Neuronal stem cell (in vitro differentiated cells): ENCODE measurements around the gene HJV.
"Not testable (repeated sequence)": the region's sequence is repeated elsewhere in the genome, so short reads cannot be mapped to it uniquely, and the experiment has no call there.

Source experiments
- DNase-seq: peaks from one replicate; pipeline ENCODE4 v3.0.0-alpha.2; 2013; ENCODE audit warnings: low spot score
- H2AFZ ChIP-seq: one replicate; pipeline ENCODE4 v1.6.1; 2013; ENCODE audit warnings: mild to moderate bottlenecking, low read length, inconsistent platforms
- H2AK5ac ChIP-seq: 2 replicates; pipeline ENCODE4 v1.6.1; 2013; ENCODE audit warnings: low read depth, mild to moderate bottlenecking, inconsistent platforms, low read length, moderate library complexity, mixed read lengths
- H2BK120ac ChIP-seq: 2 replicates; pipeline ENCODE4 v1.6.1; 2013; ENCODE audit warnings: low read depth, mild to moderate bottlenecking, inconsistent platforms, low read length, moderate library complexity, mixed read lengths
- H2BK12ac ChIP-seq: one replicate; pipeline ENCODE4 v1.6.1; 2013; ENCODE audit warnings: low read length, inconsistent platforms
- H2BK15ac ChIP-seq: 2 replicates; pipeline ENCODE4 v1.6.1; 2013; ENCODE audit warnings: mild to moderate bottlenecking, low read length, inconsistent platforms, mixed read lengths
- H2BK5ac ChIP-seq: one replicate; pipeline ENCODE4 v1.6.1; 2013; ENCODE audit warnings: inconsistent platforms, mild to moderate bottlenecking, low read length, moderate library complexity
- H3K14ac ChIP-seq: one replicate; pipeline ENCODE4 v1.6.1; 2013; ENCODE audit warnings: low read length, inconsistent platforms
- H3K18ac ChIP-seq: 2 replicates; pipeline ENCODE4 v1.6.1; 2013; ENCODE audit warnings: low read length, inconsistent platforms
- H3K23ac ChIP-seq: 2 replicates; pipeline ENCODE4 v1.6.1; 2013; ENCODE audit warnings: low read depth, mild to moderate bottlenecking, mixed read lengths, low read length, inconsistent platforms; ENCODE audit not compliant: poor library complexity
- H3K27ac ChIP-seq: replicated peaks from 3 replicates; pipeline ENCODE4 v1.5.1; 2013; ENCODE audit warnings: low read length, inconsistent platforms
- H3K27me3 ChIP-seq, 3 experiments: 2 replicates each; pipeline ENCODE4 v1.6.1; 2013; ENCODE audit warnings: low read length in 3 of 3, mild to moderate bottlenecking in 2 of 3, inconsistent platforms in 1 of 3, low read depth in 1 of 3, mixed read lengths in 1 of 3, moderate library complexity in 1 of 3; ENCODE audit not compliant: control insufficient read depth in 3 of 3, insufficient read depth in 3 of 3
- H3K36me3 ChIP-seq, 2 donors: replicated peaks in 1 of 2; 2 replicates each; pipeline ENCODE4 v1.6.1; 2013; ENCODE audit warnings: low read length in 2 of 2; ENCODE audit not compliant: control insufficient read depth in 2 of 2, insufficient read depth in 2 of 2
- H3K4ac ChIP-seq: 2 replicates; pipeline ENCODE4 v1.6.1; 2013; ENCODE audit warnings: inconsistent platforms, mild to moderate bottlenecking, low read length, moderate library complexity
- H3K4me1 ChIP-seq, 2 donors: 1 replicate in 1 of 2; 2 replicates in 1 of 2; pipeline ENCODE4 v1.6.1; 2013; ENCODE audit warnings: low read length in 2 of 2, low read depth in 1 of 2; ENCODE audit not compliant: control insufficient read depth in 2 of 2, insufficient read depth in 1 of 2
- H3K4me2 ChIP-seq: one replicate; pipeline ENCODE4 v1.6.1; 2013; ENCODE audit warnings: mild to moderate bottlenecking, low read length, inconsistent platforms; ENCODE audit not compliant: insufficient read depth, poor library complexity, severe bottlenecking
- H3K4me3 ChIP-seq, 2 donors: 2 replicates each; pipeline ENCODE4 v1.5.1; 2013; ENCODE audit warnings: low read length in 2 of 2, mild to moderate bottlenecking in 2 of 2, inconsistent platforms in 1 of 2, moderate library complexity in 1 of 2
- H3K79me1 ChIP-seq: one replicate; pipeline ENCODE4 v1.6.1; 2013; ENCODE audit warnings: low read depth, mild to moderate bottlenecking, inconsistent platforms, low read length, moderate library complexity
- H3K9ac ChIP-seq: one replicate; pipeline ENCODE4 v1.6.1; 2013; ENCODE audit warnings: mild to moderate bottlenecking, low read depth, low read length, inconsistent platforms; ENCODE audit not compliant: poor library complexity
- H3K9me3 ChIP-seq, 2 donors: replicated peaks in 1 of 2; 2 replicates each; pipeline versions ENCODE3 to v1.6.1; 2013; ENCODE audit warnings: low read length in 2 of 2, mild to moderate bottlenecking in 2 of 2, inconsistent platforms in 1 of 2, low read depth in 1 of 2, mixed read lengths in 1 of 2, moderate library complexity in 1 of 2; ENCODE audit not compliant: control insufficient read depth in 2 of 2, insufficient read depth in 1 of 2
- H4K8ac ChIP-seq: one replicate; pipeline ENCODE4 v1.6.1; 2013; ENCODE audit warnings: low read depth, mild to moderate bottlenecking, inconsistent platforms, low read length, moderate library complexity
- H4K91ac ChIP-seq: one replicate; pipeline ENCODE4 v1.6.1; 2013; ENCODE audit warnings: low read length, low read depth, mild to moderate bottlenecking, inconsistent platforms; ENCODE audit not compliant: poor library complexity
- WGBS, 2 donors: extraction: QIAGEN DNeasy Blood & Tissue Kit; methylation state at CpG; one replicate each; pipeline ENCODE4 v1.1.7; 2013; ENCODE audit warnings: missing lambda C conversion rate in 2 of 2, mixed read lengths in 1 of 2; ENCODE audit not compliant: insufficient read length in 2 of 2, insufficient replicate concordance in 1 of 2; ENCODE audit errors: extremely low coverage in 2 of 2; 5-methylcytosine and 5-hydroxymethylcytosine counted together

Gene HJV

GRCh38 chr1:146026650-146027049 lies 5.1 kb upstream of the HJV start:
- not testable (repeated sequence) for DNase-seq
- no CpG with 5 or more reads among the region's 1 CpG for WGBS, 2 donors

GRCh38 chr1:146025787-146026495 lies 4.4 kb upstream of the HJV start:
- not testable (repeated sequence) for H3K79me1 ChIP-seq, H3K23ac ChIP-seq, H2BK15ac ChIP-seq, H3K4me2 ChIP-seq, H2AFZ ChIP-seq, H4K91ac ChIP-seq, H3K9ac ChIP-seq, H2BK120ac ChIP-seq, H3K9me3 ChIP-seq, H3K4me3 ChIP-seq, H3K36me3 ChIP-seq, H3K14ac ChIP-seq, H3K18ac ChIP-seq, H3K4me1 ChIP-seq, H4K8ac ChIP-seq, H2BK5ac ChIP-seq, H3K4ac ChIP-seq, H2BK12ac ChIP-seq, H2AK5ac ChIP-seq, H3K27ac ChIP-seq, DNase-seq
- WGBS, 2 donors = no CpG with 5 or more reads among the region's 2 CpGs
- H3K27me3 ChIP-seq = peaks cover 0 to 20% (median 0%) of the 10 kb centered on the region in 3 experiments

More at GRCh38 chr1:146026650-146027049, 5.1 kb upstream of the HJV start:
- H3K4me2 ChIP-seq, H3K23ac ChIP-seq, H2BK12ac ChIP-seq, H3K4me3 ChIP-seq, H3K4me1 ChIP-seq, H2BK120ac ChIP-seq, H3K4ac ChIP-seq, H3K14ac ChIP-seq, H2BK5ac ChIP-seq, H3K18ac ChIP-seq, H3K79me1 ChIP-seq, H3K9me3 ChIP-seq, H2AFZ ChIP-seq, H3K9ac ChIP-seq, H3K36me3 ChIP-seq, H4K91ac ChIP-seq, H2BK15ac ChIP-seq, H3K27ac ChIP-seq, H4K8ac ChIP-seq, H2AK5ac ChIP-seq: not testable (repeated sequence)
- H3K27me3 ChIP-seq = peaks cover 0 to 13% (median 0%) of the 10 kb centered on the region in 3 experiments

- Histone ChIP-seq H2BK12ac (no peak overlapping the region), H3K4me1 (peaks cover 0 to 2% of the 10 kb centered on the region in 2 donors), H3K36me3 (no peaks in the 10 kb centered on the region), H4K91ac (no peak overlapping the region), H2AFZ (no peak overlapping the region), H3K9me3 (peaks cover 4 to 12% of the 10 kb centered on the region in 2 donors), H3K4me2 (no peak overlapping the region), H3K27me3 (peaks cover 0 to 54% (median 24%) of the 10 kb centered on the region in 3 experiments), H2BK15ac (no peak overlapping the region), H4K8ac (no peak overlapping the region), H3K4ac (no peak overlapping the region), H3K23ac (no peak overlapping the region), H3K27ac (no peak overlapping the region), H2AK5ac (no peak overlapping the region), H2BK5ac (no peak overlapping the region), H3K18ac (no peak overlapping the region), H3K4me3 (no peak overlapping the region), H3K14ac (no peak overlapping the region), H3K79me1 (no peaks in the 10 kb centered on the region), H3K9ac (no peak overlapping the region), H2BK120ac (no peak overlapping the region)
- no CpG with 5 or more reads among the region's 7 CpGs for WGBS, 2 donors
- no peak for DNase-seq
These were observed 1.0 kb upstream of the HJV start for GRCh38 chr1:146022403-146023127.

- Histone ChIP-seq H3K4ac (no peak overlapping the region), H2BK15ac (no peak overlapping the region), H4K8ac (no peak overlapping the region), H3K36me3 (no peaks in the 10 kb centered on the region), H3K4me2 (no peak overlapping the region), H3K79me1 (no peaks in the 10 kb centered on the region), H4K91ac (no peak overlapping the region), H3K18ac (no peak overlapping the region), H2BK12ac (no peak overlapping the region), H2AK5ac (no peak overlapping the region), H3K27ac (no peak overlapping the region), H3K4me1 (peaks cover 0 to 2% of the 10 kb centered on the region in 2 donors), H3K4me3 (no peak overlapping the region), H3K14ac (no peak overlapping the region), H2BK120ac (no peak overlapping the region), H3K23ac (no peak overlapping the region), H3K9ac (no peak overlapping the region), H2BK5ac (no peak overlapping the region), H3K27me3 (peaks cover 0 to 66% (median 26%) of the 10 kb centered on the region in 3 experiments), H2AFZ (no peak overlapping the region), H3K9me3 (peaks cover 4 to 12% of the 10 kb centered on the region in 2 donors)
- no peak for DNase-seq
- no CpG with 5 or more reads among the region's 1 CpG for WGBS, 2 donors
These were observed 487 bp downstream of the HJV start for GRCh38 chr1:146021050-146021445.
